UCSD-AML1 (cell line): ENCODE data around the gene URB1.
"Not testable (repeated sequence)": the region's sequence is repeated elsewhere in the genome, so short reads cannot be mapped to it uniquely, and the experiment has no call there.

Source experiments
- DNase-seq: peaks from one replicate; lab custom pipeline; 2025; ENCODE audit not compliant: unreplicated experiment; lab: John Stamatoyannopoulos, UW

Gene URB1

DNA sequence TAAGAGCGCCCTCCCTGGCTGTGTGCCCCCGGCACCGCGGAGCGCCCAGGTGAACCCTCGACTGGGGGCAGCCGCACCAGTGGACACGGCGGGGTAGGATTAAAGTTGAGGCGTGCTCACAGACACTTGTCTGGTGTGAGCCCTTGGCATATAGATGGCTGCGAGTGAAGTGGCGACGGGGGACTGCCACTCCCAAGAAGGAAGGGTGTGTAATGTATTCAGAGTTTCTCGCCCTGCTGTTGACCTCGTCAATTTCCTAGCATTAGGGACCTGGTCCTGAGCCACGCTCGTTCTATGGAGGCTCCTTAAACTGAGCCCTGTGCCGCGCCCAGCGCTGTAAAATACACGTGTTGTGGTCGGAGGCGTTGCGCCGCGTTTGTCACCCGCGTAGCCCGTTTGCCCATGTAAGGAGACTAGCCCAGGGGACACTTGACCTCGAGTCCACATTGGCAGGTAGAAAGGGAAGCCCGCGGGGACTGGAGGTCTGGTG, 20.2 kb upstream of the URB1 start:
- no peak for DNase-seq

- DNase-seq: peak; percentile 48
Measured at GRCh38 chr21:32412162-32413014, 19.6 kb upstream of the URB1 start, which contains the start of gene EVA1C. TSS of gene EVA1C (plus strand) at chr21:32412706. CDS start at chr21:32412854, 148 bp downstream.

DNA sequence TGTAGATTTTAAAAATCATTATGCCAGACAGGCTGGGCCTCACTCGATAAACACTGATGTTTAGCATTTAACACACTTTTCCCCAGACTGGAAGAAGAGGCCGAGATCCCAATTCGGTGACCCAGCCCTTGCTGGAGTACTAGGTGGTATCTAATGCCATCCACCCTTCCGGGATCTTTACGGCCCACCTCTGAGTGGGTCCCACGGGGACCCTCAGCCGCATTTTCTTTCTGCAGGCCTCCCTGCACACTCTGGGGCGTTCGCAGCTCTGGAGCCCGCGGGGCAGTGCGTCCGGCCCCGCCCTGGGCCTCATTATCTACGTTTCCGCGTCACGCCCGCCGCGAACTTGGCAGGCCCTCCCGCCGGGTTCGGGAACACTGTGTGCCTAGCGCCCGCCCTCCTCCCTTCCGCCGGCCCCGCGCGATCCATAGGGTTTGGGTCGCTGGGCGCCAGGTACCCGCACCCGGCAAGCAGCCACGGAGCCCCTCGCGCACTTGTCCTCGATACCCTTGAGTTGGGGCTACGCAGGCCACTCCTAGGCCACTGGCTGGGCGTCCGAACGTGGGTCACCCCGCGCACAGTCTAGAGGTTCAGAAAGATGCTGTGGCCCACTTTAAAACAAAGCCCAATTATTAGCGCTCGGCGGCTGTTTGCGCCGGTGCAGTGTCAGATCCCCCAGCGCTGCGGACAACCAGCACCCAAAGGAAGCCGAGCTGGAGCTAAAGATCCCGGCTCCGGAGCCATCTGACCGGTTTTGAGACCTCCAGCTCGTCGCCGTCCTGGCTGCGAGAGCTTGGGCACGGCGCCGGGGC, 18.7 kb upstream of the URB1 start:
- DNase-seq: peak; percentile 68

DNA sequence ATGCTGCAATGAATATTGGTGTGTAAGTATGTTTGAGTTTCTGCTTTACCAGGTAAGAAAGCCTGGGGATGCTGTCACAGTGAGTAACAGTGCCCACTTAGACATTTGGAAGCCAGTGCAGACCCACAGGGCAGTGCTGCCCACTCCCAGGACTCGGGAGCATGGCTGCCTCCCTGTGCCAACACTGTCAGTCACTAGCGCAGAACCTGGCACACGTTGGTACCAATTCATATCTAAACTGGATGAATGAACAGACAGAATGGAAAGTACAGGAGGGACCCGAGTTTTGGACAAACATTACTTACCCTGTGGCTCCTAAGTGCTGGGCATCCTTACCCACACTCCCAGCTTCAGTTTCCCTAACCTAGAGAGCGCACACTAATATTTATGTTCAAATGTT, 18.1 kb upstream of the URB1 start:
- DNase-seq: no peak

GRCh38 chr21:32410291-32410690, 17.5 kb upstream of the URB1 start:
- DNase-seq: no peak

- no peak for DNase-seq
Measured at GRCh38 chr21:32406405-32406804, 13.6 kb upstream of the URB1 start.

GRCh38 chr21:32403201-32403777, 10.5 kb upstream of the URB1 start:
- peak; percentile 37 for DNase-seq

- DNase-seq: no peak
Measured at GRCh38 chr21:32393677-32394001, 827 bp upstream of the URB1 start.

DNA sequence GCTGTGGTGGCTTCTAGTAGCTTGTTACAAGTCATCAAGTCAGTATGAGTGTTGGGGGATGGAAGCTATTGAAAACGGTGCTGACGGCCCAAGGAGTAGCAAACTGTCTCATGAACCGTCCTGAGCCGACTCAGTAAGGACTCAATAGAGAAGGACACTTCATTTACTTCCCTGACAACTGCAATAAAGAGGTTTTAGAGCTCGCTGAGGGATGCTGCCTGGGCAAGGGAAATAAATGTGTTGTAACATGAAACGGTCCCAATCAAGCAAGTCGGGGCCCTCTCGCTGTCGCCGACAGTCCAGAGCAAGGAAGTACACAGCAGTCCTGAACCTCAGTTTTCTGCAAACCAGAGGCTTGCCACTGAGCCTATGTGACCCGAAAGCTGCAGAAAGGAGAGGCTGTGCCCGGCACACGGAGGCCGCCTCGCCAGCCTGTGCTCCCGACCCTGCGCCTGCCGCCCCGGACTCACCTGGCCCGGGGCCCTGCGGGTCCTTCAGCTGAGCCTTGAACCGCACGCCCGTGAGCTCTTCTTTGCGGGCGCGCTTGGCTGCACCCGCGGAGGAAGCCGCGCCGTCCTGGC, 423 bp downstream of the URB1 start:
- DNase-seq: no peak

GRCh38 chr21:32391755-32392154, 1.1 kb downstream of the URB1 start:
- DNase-seq: no peak

- DNase-seq: not testable (repeated sequence)
Measured at GRCh38 chr21:32390537-32391224, 2.1 kb downstream of the URB1 start.

DNA sequence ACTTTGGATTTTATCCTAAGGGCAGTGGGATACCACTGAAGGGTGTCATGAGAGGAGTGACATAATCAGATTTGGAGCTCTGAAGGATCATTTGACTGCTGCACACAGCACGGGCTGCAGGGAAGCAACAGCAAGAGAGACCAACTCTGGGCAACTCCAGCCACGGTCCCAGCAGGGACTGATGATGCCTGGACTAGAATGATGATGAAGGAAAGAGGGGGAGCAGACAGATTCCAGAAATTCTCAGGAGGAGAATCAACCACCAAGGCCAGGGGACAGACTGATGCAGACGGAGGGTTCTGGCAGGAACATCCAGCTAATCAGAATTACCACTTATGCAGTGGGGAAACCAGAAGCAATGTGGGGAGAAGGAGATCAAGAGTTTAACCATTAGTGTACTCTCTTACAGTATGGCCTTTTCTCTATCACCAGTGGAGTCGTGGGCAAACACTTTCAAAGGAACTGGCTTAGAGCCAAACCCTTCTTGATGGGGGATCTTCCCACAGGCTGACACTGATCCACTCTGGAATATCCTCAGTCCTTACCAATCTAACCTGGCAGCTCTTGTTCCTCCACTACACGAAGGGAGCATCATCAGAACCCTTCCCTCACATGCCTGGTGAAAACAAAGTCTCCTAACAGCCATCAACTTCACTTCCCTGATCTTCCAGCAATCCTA, 3.3 kb downstream of the URB1 start:
- DNase-seq: no peak

GRCh38 chr21:32388306-32388705, 4.5 kb downstream of the URB1 start:
- DNase-seq: no peak

GRCh38 chr21:32387151-32387550, 5.7 kb downstream of the URB1 start:
- DNase-seq: no peak

GRCh38 chr21:32386195-32386870, 6.5 kb downstream of the URB1 start:
- DNase-seq: no peak

- no peak for DNase-seq
Measured at GRCh38 chr21:32383812-32384211, 9.0 kb downstream of the URB1 start.

DNA sequence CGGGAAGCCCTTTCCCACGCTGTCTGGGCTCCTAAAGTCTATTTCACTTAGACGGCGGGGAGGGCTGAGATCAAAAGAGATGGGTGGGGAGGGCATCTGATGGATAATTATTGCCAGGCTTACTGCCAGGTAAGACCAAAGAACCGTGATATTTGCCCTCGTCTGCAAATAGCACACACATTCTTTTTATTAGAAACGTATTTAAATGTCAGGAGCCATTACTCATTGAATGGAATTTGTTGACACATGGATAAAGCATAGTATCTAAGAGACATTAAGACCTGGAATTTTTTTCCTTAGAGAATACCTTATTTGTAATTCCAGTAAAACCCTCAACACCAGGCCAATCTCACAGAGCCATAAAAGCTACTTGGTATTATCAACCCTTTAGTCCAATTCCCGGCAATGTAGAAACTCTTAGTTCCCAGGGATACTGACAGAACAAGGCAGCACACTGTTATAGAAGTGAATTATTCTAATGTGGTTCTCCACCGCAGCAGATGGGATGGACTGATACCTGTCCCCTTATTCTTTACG, 10.6 kb downstream of the URB1 start:
- DNase-seq: no peak

- DNase-seq: no peak
Measured at GRCh38 chr21:32381571-32381970, 11.2 kb downstream of the URB1 start.

- DNase-seq: no peak
Measured at GRCh38 chr21:32380940-32381339, 11.9 kb downstream of the URB1 start.
